Measurements from ENCODE around the gene DPCD. TPM values are rescaled to one million over a fixed set of nuclear protein-coding genes. Genes with fewer than 3 reads are reported as not detected.

The DPCD gene
- total and polyA plus RNA-seq, 2 of the 8 experiments (the other 6 are each of a cell fraction or from before 2014, with no cell fraction given), result 21.2 to 31.4 TPM

DNA sequence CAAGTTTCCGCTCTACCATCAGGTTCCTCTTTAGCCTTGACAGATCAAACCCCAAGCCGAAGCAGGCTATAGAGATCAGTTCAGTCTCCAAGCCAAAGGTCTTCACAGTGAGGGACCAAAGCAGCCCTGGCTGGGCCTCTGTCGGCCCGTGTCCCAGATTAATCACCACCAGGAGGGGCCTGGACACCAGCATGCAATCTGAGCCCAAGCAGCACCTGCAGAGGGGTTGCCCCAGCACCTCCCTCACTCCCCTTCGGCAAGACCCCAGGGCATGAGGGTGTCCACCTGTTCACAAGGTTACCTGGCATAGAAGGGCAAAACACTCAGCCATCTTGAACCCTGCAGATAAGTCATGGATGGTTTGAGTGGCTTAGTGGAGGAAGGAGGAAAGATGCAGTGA, 70.9 kb downstream of the DPCD start:
- Histone ChIP-seq H3K23me2 (ENCODE audit: low read depth, low read length) (no peaks in the 10 kb centered on the region), H3K4me2 (ENCODE audit: insufficient read depth in 1 of 2, low read depth in 2 of 2, low read length in 2 of 2) (no peak overlapping the region), H4K20me1 (replicated peaks in 1 of 2; ENCODE audit: control insufficient read depth in 1 of 2, insufficient read depth in 2 of 2, low read length in 2 of 2) (peaks cover 0 to 3% of the 10 kb centered on the region in 2 experiments), H3K36me3 (ENCODE audit: control insufficient read depth in 2 of 4, insufficient read depth in 4 of 4, low read length in 3 of 4) (peaks cover 0 to 16% (median 0%) of the 10 kb centered on the region in 4 experiments; a peak in 3 of 8 replicates), H3K79me1 (ENCODE audit: low read depth, low read length) (no peaks in the 10 kb centered on the region), H3K79me2 (ENCODE audit: control insufficient read depth in 1 of 2, insufficient read depth in 2 of 2, low read length in 2 of 2) (no peaks in the 10 kb centered on the region), H2BK12ac (ENCODE audit: low read depth, low read length) (no peak overlapping the region), H3K56ac (replicated peaks; ENCODE audit: insufficient read length, low read depth, low read length) (no peak overlapping the region), H4K5ac (ENCODE audit: insufficient read length, low read depth, low read length) (no peak overlapping the region), H3K23ac (ENCODE audit: insufficient read length) (no peak overlapping the region), H2AK5ac (ENCODE audit: low read depth, low read length) (no peak overlapping the region; the same call in 1 of the 2 replicates), H3K4me1 (replicated peaks in 1 of 4; ENCODE audit: control insufficient read depth in 3 of 4, insufficient read depth in 4 of 4, low read length in 3 of 4) (peaks cover 4 to 11% (median 7%) of the 10 kb centered on the region in 4 experiments; a peak in 6 of 7 replicates), H2AFZ (ENCODE audit: low read length) (no peak overlapping the region), H4K91ac (replicated peaks; ENCODE audit: insufficient read length, low read length) (no peak overlapping the region), H2BK20ac (ENCODE audit: low read length) (no peak overlapping the region), H3K4ac (replicated peaks; ENCODE audit: insufficient read length, low read depth, low read length) (no peak overlapping the region), H4K8ac (ENCODE audit: extremely low read depth, insufficient read depth, low read length) (no peak overlapping the region), H3K4me3 (ENCODE audit: extremely low read depth in 1 of 4, insufficient read depth in 2 of 4, low read depth in 3 of 4, low read length in 4 of 4) (no peak overlapping the region), H2BK5ac (ENCODE audit: low read depth, low read length) (no peak overlapping the region), H3K9ac (replicated peaks in 1 of 4; ENCODE audit: extremely low read depth in 1 of 4, low read depth in 3 of 4, low read length in 3 of 4) (no peak overlapping the region; a peak in 1 of 7 replicates), H2BK15ac (ENCODE audit: low read length) (no peak overlapping the region), H3K27me3 (replicated peaks in 1 of 4; ENCODE audit: control insufficient read depth in 3 of 4, extremely low read depth in 1 of 4, insufficient read depth in 3 of 4, low read length in 3 of 4) (no peaks in the 10 kb centered on the region; a peak in 1 of 7 replicates), H3K27ac (ENCODE audit: low read depth, low read length) (no peak overlapping the region), H3K14ac (ENCODE audit: insufficient read length) (no peak overlapping the region), H2BK120ac (replicated peaks; ENCODE audit: low read depth, low read length) (no peak overlapping the region), H3K18ac (ENCODE audit: extremely low read depth, low read length) (no peak overlapping the region), H3K9me3 (ENCODE audit: insufficient read depth in 2 of 2, low read depth in 1 of 2, low read length in 1 of 2) (no peaks in the 10 kb centered on the region)
- TF ChIP-seq ZNF274 (IDR thresholded peaks at IDR 0.05; ENCODE audit: borderline replicate concordance, extremely low read depth, low read length), result no peak
- TF ChIP-seq RAD21 (IDR thresholded peaks at IDR 0.05 in 1 of 2, conservative IDR thresholded peaks at IDR 0.05 in 1 of 2; ENCODE audit: low read depth in 2 of 2, low read length in 2 of 2), result peak in 1 of 2 experiments; percentile 24; a peak in 1 of 4 replicates
- POLR2A ChIA-PET (ENCODE audit: partially characterized antibody), result interaction anchor here (1.1 kb wide), 1 partner anchor 15 kb away, joined by 4 read pairs; no protein-coding TSS in a partner anchor
- CTCF ChIA-PET (ENCODE audit: partially characterized antibody), result interaction anchor here (0.6 to 2.8 kb wide), 8 partner anchors 9 to 516 kb away, joined by 3 to 8 read pairs (median 3); no protein-coding TSS in a partner anchor
- 88% methylated on average over 5 of the region's 5 CpGs; no CpG with 5 or more reads in 1 of the 2 experiments for WGBS, 2 experiments (ENCODE audit: extremely low coverage in 1 of 2, insufficient coverage in 1 of 2, insufficient read length in 1 of 2, insufficient replicate concordance in 2 of 2, low coverage in 1 of 2, low lambda C conversion rate in 2 of 2, missing lambda C conversion rate in 1 of 2)
- no peak for FAIRE-seq
- DNase-seq (ENCODE audit: low read depth in 1 of 2, low spot score in 2 of 2), result no peak

Small RNA genes within 50 kb of the gene (microRNA-seq; reads per million reads assigned to microRNA genes)
- gene MIR3158-1 (ENCODE audit: borderline microRNAs expressed in 2 of 2, borderline number of aligned reads in 2 of 2, borderline replicate concordance in 1 of 2), result 0 reads per million in 2 experiments
- 0 reads per million in 2 experiments for gene MIR3158-2 (ENCODE audit: borderline microRNAs expressed in 2 of 2, borderline number of aligned reads in 2 of 2, borderline replicate concordance in 1 of 2)

Small RNA genes within 50 kb of the gene (small RNA-seq; reads per million reads assigned to genes)
- not detected for gene MIR3158-1 (ENCODE audit: insufficient read depth)
- not detected for gene RNU6-1165P (ENCODE audit: insufficient read depth)

Other genes starting within 250 kb of the DPCD start
- gene BTRC, start 234.2 kb upstream of the DPCD start, total RNA-seq (2021; fragmentation: NEBNext Ultra II Directional; extraction: Animal tissue kit (Norgen Biotek cat#: 25700)), result 24.7 and 28.1 TPM in 2 replicates
- gene BTRC, start 234.2 kb upstream of the DPCD start, polyA plus RNA-seq (2011; rRNA removed), result 8.2 and 9.9 TPM in 2 replicates
- gene POLL, start 64 bp upstream of the DPCD start, total RNA-seq (2021; fragmentation: NEBNext Ultra II Directional; extraction: Animal tissue kit (Norgen Biotek cat#: 25700)), result 26.1 and 26.8 TPM in 2 replicates
- gene POLL, start 64 bp upstream of the DPCD start, polyA plus RNA-seq (2011; rRNA removed), result 45.9 and 69.5 TPM in 2 replicates
- gene FBXW4, start 106.8 kb downstream of the DPCD start, total RNA-seq (2021; fragmentation: NEBNext Ultra II Directional; extraction: Animal tissue kit (Norgen Biotek cat#: 25700)), result 29.6 and 32.8 TPM in 2 replicates
- 29.0 and 42.8 TPM in 2 replicates for gene FBXW4, start 106.8 kb downstream of the DPCD start, polyA plus RNA-seq (2011; rRNA removed)
- gene FGF8, start 187.8 kb downstream of the DPCD start, total RNA-seq (2021; fragmentation: NEBNext Ultra II Directional; extraction: Animal tissue kit (Norgen Biotek cat#: 25700)), result 3.9 and 4.1 TPM in 2 replicates
- gene FGF8, start 187.8 kb downstream of the DPCD start, polyA plus RNA-seq (2011; rRNA removed), result 1.1 and 1.7 TPM in 2 replicates
- gene NPM3, start 195.1 kb downstream of the DPCD start, total RNA-seq (2021; fragmentation: NEBNext Ultra II Directional; extraction: Animal tissue kit (Norgen Biotek cat#: 25700)), result 175 and 177 TPM in 2 replicates
- gene NPM3, start 195.1 kb downstream of the DPCD start, polyA plus RNA-seq (2011; rRNA removed), result 127 and 218 TPM in 2 replicates
- 104 and 107 TPM in 2 replicates for gene OGA, start 230.1 kb downstream of the DPCD start, total RNA-seq (2021; fragmentation: NEBNext Ultra II Directional; extraction: Animal tissue kit (Norgen Biotek cat#: 25700))
- gene OGA, start 230.1 kb downstream of the DPCD start, polyA plus RNA-seq (2011; rRNA removed), result 18.5 and 31.2 TPM in 2 replicates

All from H1 (cell line).